GM21381 (cell line): ENCODE measurements around the gene HPSE2.

Experiments used
- ATAC-seq: cut with Tn5 transposase; IDR thresholded peaks from one replicate; pipeline ENCODE4 v1.9.1; 2021; ENCODE audit warnings: mild to moderate bottlenecking, moderate library complexity; ENCODE audit not compliant: unreplicated experiment

The HPSE2 gene

DNA sequence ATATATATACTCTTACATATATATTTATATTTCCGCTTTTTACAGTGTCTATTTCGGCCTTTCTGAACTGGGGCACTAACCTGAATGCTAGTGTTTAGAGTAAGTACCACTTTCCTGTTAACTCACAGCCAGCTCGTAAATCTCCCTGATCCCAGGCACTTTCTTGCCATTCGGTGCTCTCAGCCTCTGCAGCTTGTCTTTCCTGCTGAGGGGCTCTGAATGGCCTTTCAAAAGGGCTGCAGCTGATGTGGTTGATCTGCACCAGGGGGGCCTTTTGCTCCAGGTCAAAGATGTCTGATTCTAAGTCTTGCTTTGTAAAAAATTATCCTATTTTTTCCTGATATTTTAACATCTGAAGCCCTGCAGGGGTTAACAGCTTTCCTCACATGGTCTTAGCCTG, 763.5 kb downstream of the HPSE2 start:
- ATAC-seq: no peak

- ATAC-seq: no peak
These were observed 764.8 kb downstream of the HPSE2 start for GRCh38 chr10:98470850-98471249.

DNA sequence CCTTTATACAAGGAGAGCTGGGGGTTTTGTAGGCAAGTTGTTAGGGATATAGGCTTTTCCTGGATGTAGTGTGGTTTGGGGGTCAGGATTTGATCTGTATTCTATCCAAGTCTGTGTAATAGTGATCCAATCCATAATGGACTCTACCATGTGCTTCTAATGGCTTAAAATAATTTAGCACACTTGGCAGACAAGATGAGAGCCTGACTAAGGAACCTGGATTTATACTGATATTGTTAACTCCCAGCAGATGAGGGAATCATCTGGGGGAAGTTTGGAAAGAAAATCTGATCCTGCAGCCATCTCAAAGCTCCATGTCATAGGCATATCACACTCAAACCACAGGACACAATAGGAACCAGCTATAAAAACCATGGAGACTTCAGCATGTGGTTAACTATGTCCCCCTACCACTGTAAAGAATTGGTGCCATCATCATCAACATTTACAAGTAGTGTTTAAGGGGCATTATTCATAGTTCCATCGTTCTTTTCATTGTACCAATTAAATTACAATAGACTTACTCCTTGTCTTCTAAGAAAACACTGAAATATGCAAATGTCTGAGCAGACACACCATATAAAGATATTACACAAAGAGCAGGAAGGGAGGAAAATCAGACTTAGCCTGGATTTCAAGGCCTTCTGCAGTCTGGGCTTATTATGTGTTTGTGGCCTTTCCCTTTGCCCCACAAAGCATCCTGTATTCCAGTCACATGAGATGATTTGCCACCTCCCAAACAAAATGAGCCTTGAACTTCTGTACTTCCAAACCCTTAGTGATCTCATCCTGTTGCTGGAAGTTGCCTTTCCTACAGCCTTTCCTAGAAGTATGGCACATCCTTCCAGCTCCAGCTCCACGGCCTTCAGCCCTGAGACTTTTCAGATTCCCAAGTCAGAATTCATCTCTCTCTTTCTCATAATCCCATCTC, 766.4 kb downstream of the HPSE2 start:
- no peak for ATAC-seq

DNA sequence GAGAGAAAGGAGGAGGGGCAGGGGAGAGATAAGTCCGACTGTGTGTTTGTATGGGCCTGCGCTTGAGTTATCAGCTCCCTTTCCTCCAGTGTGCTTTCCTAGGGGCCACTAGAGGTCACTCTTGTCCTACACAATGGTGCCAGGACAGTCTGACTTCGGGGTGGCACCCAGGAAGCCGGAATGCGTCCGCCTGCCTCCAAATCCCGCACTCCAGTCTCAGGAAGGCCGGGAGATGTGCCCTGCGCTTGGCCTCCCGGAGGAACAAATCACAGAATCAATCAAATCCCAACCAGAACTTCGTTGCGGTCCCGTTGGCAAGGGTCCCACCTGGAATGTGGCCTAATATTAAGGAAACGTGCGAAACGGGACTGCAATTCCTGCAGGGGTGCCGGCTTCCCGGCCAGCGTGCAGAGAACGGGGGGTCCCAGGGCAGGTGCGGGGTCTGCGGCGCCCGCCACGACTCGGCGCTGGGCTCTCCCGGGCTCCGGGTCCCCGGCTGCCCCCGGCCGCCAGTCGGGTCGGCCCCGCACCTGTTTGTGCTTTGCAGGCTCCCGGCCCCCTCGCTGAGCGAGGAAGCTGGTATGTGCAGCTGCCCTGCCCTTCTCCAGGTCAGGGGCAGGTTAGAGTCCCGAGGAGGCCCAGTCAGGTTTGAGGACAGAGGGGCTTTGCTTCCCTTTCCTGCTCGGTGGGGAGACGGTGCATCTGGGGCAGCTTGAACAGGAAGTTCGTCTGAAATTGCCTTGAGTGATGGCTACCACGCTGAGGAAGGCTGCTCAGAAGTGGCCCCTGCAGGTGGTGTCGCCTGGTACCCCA, 767.9 kb downstream of the HPSE2 start:
- peak; percentile 92 for ATAC-seq

DNA sequence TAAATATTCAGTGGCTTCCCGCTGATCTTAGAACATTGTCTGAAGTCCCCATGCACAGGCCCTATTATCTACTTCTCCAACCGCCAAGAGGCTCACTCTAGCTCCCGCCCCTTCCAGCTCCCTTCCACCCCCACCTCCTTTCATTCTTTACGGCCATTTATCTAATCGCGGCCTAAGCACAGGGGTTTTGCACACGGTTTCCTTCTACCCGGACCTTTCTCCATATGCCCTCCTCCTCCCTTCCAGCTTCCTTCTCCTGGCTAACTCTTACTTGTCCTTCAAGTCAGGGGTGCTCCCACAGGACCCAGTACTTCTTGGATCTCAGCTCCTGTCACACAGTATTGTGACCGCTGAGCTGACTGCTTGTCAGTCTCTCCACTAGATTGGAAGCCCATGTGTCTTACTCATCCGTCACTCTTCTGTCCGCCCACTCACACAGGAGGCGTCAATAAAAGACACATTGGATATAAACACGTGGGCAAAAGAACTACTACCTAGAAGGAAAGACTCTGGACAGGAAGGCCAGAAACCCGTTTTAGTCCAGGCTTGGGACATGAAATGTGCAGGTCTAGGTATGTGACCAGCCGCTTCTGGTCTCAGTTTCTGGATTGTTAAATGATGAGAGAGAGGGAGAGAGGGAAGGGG, 768.7 kb downstream of the HPSE2 start:
- ATAC-seq: no peak

GRCh38 chr10:98465866-98466265, 769.8 kb downstream of the HPSE2 start:
- no peak for ATAC-seq

GRCh38 chr10:98463976-98464754, 771.5 kb downstream of the HPSE2 start:
- ATAC-seq: no peak

- ATAC-seq: no peak
These were observed 772.6 kb downstream of the HPSE2 start for GRCh38 chr10:98463016-98463415.

GRCh38 chr10:98461500-98461842, 774.2 kb downstream of the HPSE2 start:
- ATAC-seq: no peak

GRCh38 chr10:98460837-98461499, 774.7 kb downstream of the HPSE2 start:
- ATAC-seq: no peak

- ATAC-seq: no peak
These were observed 776.6 kb downstream of the HPSE2 start for GRCh38 chr10:98458809-98459784.

- no peak for ATAC-seq
These were observed 777.9 kb downstream of the HPSE2 start for GRCh38 chr10:98457721-98458120.

- no peak for ATAC-seq
These were observed 778.8 kb downstream of the HPSE2 start for GRCh38 chr10:98456686-98457482.

DNA sequence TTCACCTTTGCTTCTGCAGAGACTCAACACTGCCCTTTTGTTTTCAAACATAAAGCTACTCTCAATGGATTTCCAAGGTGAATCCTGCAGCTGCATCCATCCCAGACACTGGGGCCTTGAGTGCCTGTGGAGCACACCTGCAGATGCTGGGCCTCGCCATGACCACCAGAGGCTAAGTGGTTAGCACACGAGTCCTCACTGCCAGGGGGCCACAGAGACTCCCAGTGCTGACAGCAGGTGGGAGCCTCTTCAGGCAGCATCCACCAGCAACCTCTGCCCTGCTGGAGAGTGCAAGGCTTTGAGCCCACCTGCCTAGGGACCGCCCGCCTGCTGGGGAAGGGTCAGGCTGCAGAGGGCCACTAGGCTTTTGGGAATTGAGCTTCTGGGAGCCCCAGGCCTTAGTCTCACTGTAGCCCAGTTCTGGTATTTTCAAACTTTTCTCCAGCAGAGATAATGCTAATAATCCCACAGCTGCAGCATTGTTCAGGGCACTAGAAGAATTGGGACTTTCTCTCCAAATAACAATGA, 779.5 kb downstream of the HPSE2 start:
- no peak for ATAC-seq

- no peak for ATAC-seq
These were observed 781.9 kb downstream of the HPSE2 start for GRCh38 chr10:98453729-98454128.

DNA sequence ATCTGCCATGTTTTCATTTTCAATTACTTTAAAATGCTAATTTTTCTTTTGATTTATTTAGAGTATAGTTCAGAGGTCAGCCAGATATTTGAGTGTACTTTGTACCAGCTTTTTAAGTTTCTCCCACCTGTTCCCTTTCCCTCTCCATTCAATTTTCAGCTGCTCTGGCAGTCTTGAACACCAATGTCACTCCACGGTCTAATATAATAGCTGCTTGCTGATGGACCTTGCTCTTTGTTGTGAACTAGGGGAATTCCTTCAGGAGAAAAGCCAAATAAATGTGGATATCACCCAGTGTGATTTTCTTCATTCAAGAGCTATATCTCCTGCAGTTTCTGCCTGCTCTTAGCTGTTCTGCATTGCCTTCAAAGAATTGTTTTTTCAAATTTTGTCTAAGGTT, 785.0 kb downstream of the HPSE2 start:
- ATAC-seq: no peak

DNA sequence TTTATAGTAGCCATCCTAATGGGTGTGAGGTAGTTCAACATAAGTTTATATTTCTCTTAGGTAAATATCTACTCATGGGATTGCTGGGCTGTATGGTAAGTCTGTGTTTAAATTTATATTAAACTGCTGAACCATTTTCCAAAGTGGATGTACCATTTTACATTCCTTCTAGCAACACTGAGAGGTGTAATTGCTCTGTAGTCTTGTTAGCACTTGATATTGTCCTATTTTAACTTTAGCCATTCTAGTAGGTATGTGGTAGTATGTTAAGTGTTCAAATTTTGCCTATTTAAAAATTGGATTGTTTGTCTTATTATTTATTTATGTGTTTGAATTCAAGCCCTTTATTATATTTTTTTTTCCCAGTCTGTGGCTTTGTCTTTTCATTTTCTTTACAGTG, 786.4 kb downstream of the HPSE2 start:
- no peak for ATAC-seq

GRCh38 chr10:98446661-98447221, 788.9 kb downstream of the HPSE2 start, which contains the start of gene HPS1:
Gene HPS1 (minus strand): TSS chr10:98446935. CDS start chr10:98443240, 3,695 bp downstream.
- peak; percentile 85 for ATAC-seq
